Vagina (tissue), 2 donors: Measurements from ENCODE around the gene TIMM44.

Experiments
- POLR2A ChIP-seq, 2 donors: fragments of 450-650 bp; IDR thresholded peaks; one replicate each; pipeline ENCODE4 v1.6.1; 2017; ENCODE audit warnings: antibody characterized with exemption in 2 of 2, mild to moderate bottlenecking in 2 of 2, moderate library complexity in 2 of 2
- POLR2AphosphoS5 ChIP-seq, 2 donors: sonication (generic); formaldehyde crosslinking; IDR thresholded peaks; one replicate each; pipeline ENCODE4 v1.9.0; 2017; ENCODE audit warnings: antibody characterized with exemption in 2 of 2, mild to moderate bottlenecking in 2 of 2, low read depth in 1 of 2; ENCODE audit not compliant: insufficient read depth in 1 of 2
- TF ChIP-seq, protein P1 (sequence below), 3 experiments: fragments of 450-650 bp in 2 of 3; fragments of 200-600 bp in 1 of 3; sonication (generic) in 1 of 3; IDR thresholded peaks; one replicate each; pipeline ENCODE4 v1.5.1; 2017 to 2019; ENCODE audit warnings: antibody characterized with exemption in 3 of 3, mild to moderate bottlenecking in 2 of 3, moderate library complexity in 2 of 3

- TF ChIP-seq POLR2AphosphoS5 (IDR thresholded peaks at IDR 0.05; ENCODE audit: insufficient read depth in 1 of 2, low read depth in 1 of 2) (peak; percentile 8 to 79), POLR2A (IDR thresholded peaks at IDR 0.05) (peak in 1 of 2 donors; percentile 64)
- TF ChIP-seq, protein P1, sequence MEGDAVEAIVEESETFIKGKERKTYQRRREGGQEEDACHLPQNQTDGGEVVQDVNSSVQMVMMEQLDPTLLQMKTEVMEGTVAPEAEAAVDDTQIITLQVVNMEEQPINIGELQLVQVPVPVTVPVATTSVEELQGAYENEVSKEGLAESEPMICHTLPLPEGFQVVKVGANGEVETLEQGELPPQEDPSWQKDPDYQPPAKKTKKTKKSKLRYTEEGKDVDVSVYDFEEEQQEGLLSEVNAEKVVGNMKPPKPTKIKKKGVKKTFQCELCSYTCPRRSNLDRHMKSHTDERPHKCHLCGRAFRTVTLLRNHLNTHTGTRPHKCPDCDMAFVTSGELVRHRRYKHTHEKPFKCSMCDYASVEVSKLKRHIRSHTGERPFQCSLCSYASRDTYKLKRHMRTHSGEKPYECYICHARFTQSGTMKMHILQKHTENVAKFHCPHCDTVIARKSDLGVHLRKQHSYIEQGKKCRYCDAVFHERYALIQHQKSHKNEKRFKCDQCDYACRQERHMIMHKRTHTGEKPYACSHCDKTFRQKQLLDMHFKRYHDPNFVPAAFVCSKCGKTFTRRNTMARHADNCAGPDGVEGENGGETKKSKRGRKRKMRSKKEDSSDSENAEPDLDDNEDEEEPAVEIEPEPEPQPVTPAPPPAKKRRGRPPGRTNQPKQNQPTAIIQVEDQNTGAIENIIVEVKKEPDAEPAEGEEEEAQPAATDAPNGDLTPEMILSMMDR (IDR thresholded peaks at IDR 0.05), result no peak
Observed at GRCh38 chr19:7920519-7921301, 22.8 kb downstream of the TIMM44 start.
